AG04450 (cell line): ENCODE data around the gene MCC. TPM values are rescaled to one million over a fixed set of nuclear protein-coding genes. Genes with fewer than 3 reads are reported as not detected.

ENCODE experiments used
- CTCF ChIA-PET: fragments of 300-600, 350-600 bp; formaldehyde crosslinking; extraction: SDS; loops from one replicate; lab custom pipeline; 2022; ENCODE audit warnings: antibody characterized with exemption, inconsistent platforms; lab: Charles Lee
- POLR2A ChIA-PET: fragments of 350-600 bp; formaldehyde crosslinking; extraction: SDS; loops from one replicate; lab custom pipeline; 2021; ENCODE audit warnings: antibody characterized with exemption, inconsistent platforms; lab: Yijun Ruan, JAX
- DNase-seq: peaks from one replicate; pipeline ENCODE4 v3.0.0-alpha.2; 2011; ENCODE audit warnings: low read depth, low spot score
- H3K27ac ChIP-seq: one replicate; pipeline ENCODE4 v1.5.1; 2012; ENCODE audit warnings: low read depth, low read length, control low read depth
- H3K27me3 ChIP-seq: one replicate; pipeline ENCODE4 v1.6.0; 2012; ENCODE audit warnings: low read length; ENCODE audit not compliant: control insufficient read depth, insufficient read depth
- H3K4me3 ChIP-seq: 2 replicates; pipeline ENCODE4 v1.5.1; 2011; ENCODE audit warnings: mild to moderate bottlenecking, low read depth, low read length, control low read depth
- H3K9me3 ChIP-seq: 2 replicates; pipeline ENCODE4 v1.5.1; 2012; ENCODE audit warnings: low read length; ENCODE audit not compliant: control insufficient read depth, insufficient read depth
- polyA plus RNA-seq: library from polyadenylated mRNA; depleted of rRNA; stranded (reverse); fragments of >200 nt; gene quantifications from 2 replicates; pipeline ENCODE4 v1.2.3, GENCODE V29; 2011
- TF ChIP-seq, protein P1 (sequence below): IDR thresholded peaks from 2 replicates; pipeline ENCODE4 v1.5.1; 2011; ENCODE audit warnings: low read depth, low read length, control low read depth, inconsistent platforms

The MCC gene
- polyA plus RNA-seq, 1 experiment, result 17.5 TPM

DNA sequence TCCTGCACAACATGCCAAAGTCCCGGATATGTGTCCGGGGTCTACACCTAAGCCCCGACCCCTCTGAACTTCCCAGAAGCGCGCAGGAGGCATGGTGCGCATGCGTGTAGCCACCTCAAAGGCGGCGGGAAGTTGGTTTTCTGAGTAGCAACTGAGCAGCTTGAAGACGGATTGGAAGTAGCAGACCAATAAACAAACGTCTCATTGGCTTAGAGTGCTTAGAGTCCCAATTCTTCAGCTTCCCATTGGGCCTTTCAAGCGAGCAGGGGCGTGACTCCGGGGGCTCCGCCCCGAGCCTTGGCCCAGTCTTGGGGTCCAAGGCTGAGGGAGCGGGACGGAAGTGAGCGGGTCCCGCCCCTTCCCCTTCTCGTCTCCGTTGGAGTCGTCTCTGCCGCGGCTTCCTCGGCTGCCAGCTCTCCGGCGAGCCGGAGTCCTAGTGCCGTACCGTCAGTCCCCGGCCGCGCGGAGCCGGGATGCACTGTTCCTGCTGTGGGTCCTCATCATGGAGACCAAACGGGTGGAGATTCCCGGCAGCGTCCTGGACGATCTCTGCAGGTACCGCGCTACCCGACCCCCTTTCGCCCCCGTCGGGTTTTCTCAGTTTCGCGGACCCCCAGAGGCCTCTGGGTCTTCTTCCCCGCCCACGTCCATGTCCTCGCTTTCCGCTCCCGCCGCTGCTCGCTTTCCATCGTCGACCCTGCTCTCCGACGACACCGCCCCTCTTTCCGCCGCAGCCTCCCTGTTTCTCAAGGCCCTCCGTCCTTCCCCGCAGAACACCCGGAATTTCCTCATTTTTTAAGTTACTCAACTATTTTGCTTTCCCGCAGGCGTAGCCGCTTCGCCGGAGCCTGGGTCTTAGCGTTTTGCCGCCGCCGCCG, 511.6 kb downstream of the MCC start, which contains the start of gene DCP2:
Gene DCP2 (plus strand): TSS at position 367 of the 878 bp plus-strand sequence. CDS start 136 bp downstream, at position 503.
- H3K4me3 ChIP-seq, result peak within 1 kb of the TSS; percentile 95
- CTCF ChIA-PET, result interaction anchor here (1.0 to 2.3 kb wide), 8 partner anchors 10 to 534 kb away, joined by 3 to 10 read pairs (median 4); no protein-coding TSS in a partner anchor
- POLR2A ChIA-PET, result interaction anchor here (0.6 to 1.4 kb wide), 10 partner anchors 13 to 537 kb away, joined by 3 to 12 read pairs (median 4); partner anchors contain the start of genes MCC, REEP5, SRP19 and YTHDC2
- H3K27me3 ChIP-seq, result no peaks in the 10 kb centered on the region
- TF ChIP-seq, protein P1, sequence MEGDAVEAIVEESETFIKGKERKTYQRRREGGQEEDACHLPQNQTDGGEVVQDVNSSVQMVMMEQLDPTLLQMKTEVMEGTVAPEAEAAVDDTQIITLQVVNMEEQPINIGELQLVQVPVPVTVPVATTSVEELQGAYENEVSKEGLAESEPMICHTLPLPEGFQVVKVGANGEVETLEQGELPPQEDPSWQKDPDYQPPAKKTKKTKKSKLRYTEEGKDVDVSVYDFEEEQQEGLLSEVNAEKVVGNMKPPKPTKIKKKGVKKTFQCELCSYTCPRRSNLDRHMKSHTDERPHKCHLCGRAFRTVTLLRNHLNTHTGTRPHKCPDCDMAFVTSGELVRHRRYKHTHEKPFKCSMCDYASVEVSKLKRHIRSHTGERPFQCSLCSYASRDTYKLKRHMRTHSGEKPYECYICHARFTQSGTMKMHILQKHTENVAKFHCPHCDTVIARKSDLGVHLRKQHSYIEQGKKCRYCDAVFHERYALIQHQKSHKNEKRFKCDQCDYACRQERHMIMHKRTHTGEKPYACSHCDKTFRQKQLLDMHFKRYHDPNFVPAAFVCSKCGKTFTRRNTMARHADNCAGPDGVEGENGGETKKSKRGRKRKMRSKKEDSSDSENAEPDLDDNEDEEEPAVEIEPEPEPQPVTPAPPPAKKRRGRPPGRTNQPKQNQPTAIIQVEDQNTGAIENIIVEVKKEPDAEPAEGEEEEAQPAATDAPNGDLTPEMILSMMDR, result no peak
- H3K9me3 ChIP-seq, result peaks cover 5% of the 10 kb centered on the region; the same call in 1 of the 2 replicates
- H3K27ac ChIP-seq, result peak within 1 kb of the TSS; percentile 94
- DNase-seq, result peak; percentile 97

GRCh38 chr5:112975721-112976431, 512.4 kb downstream of the MCC start:
- Histone ChIP-seq H3K9me3 (peaks cover 5% of the 10 kb centered on the region; the same call in 1 of the 2 replicates), H3K27ac (peak overlapping the region; percentile 48), H3K4me3 (peak overlapping the region; percentile 69), H3K27me3 (no peaks in the 10 kb centered on the region)
- ChIA-PET POLR2A (interaction anchor here (0.6 to 1.4 kb wide), 10 partner anchors 12 to 537 kb away, joined by 3 to 12 read pairs (median 4); partner anchors contain the start of genes MCC, REEP5, SRP19 and YTHDC2), CTCF (interaction anchor here (1.0 to 2.3 kb wide), 8 partner anchors 9 to 535 kb away, joined by 3 to 10 read pairs (median 4); no protein-coding TSS in a partner anchor)
- no peak for DNase-seq
- TF ChIP-seq, protein P1, result no peak

- no peak for DNase-seq
- no peak overlapping the region for H3K4me3 ChIP-seq
- CTCF ChIA-PET, result interaction anchor here (2.3 kb wide), 1 partner anchor 10 kb away, joined by 9 read pairs; no protein-coding TSS in a partner anchor
- TF ChIP-seq, protein P1, result no peak
- H3K27ac ChIP-seq, result no peak overlapping the region
- POLR2A ChIA-PET, result no interaction called here
- H3K27me3 ChIP-seq, result no peaks in the 10 kb centered on the region
- H3K9me3 ChIP-seq, result peaks cover 5% of the 10 kb centered on the region; the same call in 1 of the 2 replicates
These were observed 513.4 kb downstream of the MCC start for GRCh38 chr5:112974901-112975300.

GRCh38 chr5:112973904-112974303, 514.3 kb downstream of the MCC start:
- ChIA-PET CTCF (interaction anchor here (0.8 kb wide), 1 partner anchor 22 kb away, joined by 4 read pairs; no protein-coding TSS in a partner anchor), POLR2A (no interaction called here)
- Histone ChIP-seq H3K4me3 (no peak overlapping the region), H3K9me3 (peaks cover 5% of the 10 kb centered on the region; the same call in 1 of the 2 replicates), H3K27ac (no peak overlapping the region), H3K27me3 (no peaks in the 10 kb centered on the region)
- TF ChIP-seq, protein P1, result no peak
- no peak for DNase-seq
